ENCODE measurements around the gene TMPO. TPM values are rescaled to one million over a fixed set of nuclear protein-coding genes. Genes with fewer than 3 reads are reported as not detected.

Gene TMPO, protein sequence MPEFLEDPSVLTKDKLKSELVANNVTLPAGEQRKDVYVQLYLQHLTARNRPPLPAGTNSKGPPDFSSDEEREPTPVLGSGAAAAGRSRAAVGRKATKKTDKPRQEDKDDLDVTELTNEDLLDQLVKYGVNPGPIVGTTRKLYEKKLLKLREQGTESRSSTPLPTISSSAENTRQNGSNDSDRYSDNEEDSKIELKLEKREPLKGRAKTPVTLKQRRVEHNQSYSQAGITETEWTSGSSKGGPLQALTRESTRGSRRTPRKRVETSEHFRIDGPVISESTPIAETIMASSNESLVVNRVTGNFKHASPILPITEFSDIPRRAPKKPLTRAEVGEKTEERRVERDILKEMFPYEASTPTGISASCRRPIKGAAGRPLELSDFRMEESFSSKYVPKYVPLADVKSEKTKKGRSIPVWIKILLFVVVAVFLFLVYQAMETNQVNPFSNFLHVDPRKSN
- 10 to 100 TPM; 72.8 to 89.4 (median 85.5) TPM for total RNA-seq
- total RNA-seq (2013) = 174 TPM

GRCh38 chr12:98515287-98516110 lies at the start of gene TMPO:
TMPO (plus strand) TSS chr12:98515590; CDS start chr12:98515868, 278 bp downstream.
- H3K27me3 Mint-ChIP-seq (ENCODE audit: low read depth in 2 of 2) = no peaks in the 10 kb centered on the region
- peak within 1 kb of the TSS; percentile 75 for H3K27ac ChIP-seq (ENCODE audit: low read length)
- no peaks in the 10 kb centered on the region for H3K36me3 Mint-ChIP-seq
- peak within 1 kb of the TSS; percentile 94 to 97 for H3K27ac Mint-ChIP-seq
- peaks cover 30 to 32% of the 10 kb centered on the region in 2 donors for H3K4me1 Mint-ChIP-seq
- no peaks in the 10 kb centered on the region for H3K27me3 ChIP-seq (ENCODE audit: control insufficient read depth, insufficient read depth, low read length)
- H3K36me3 ChIP-seq (ENCODE audit: control insufficient read depth, insufficient read depth, low read length) = no peaks in the 10 kb centered on the region
- intact Hi-C loops (cut with micrococcal nuclease) = loop anchor here (1.0 to 5.0 kb wide), 4 partner anchors 12 to 132 kb away; partner anchors contain the start of genes APAF1 and SLC25A3
- H3K9me3 ChIP-seq (ENCODE audit: control insufficient read depth, insufficient read depth, low read length) = no peaks in the 10 kb centered on the region
- peaks cover 29% of the 10 kb centered on the region for H3K4me1 ChIP-seq (ENCODE audit: control insufficient read depth, insufficient read depth, low read length)
- H3K4me3 Mint-ChIP-seq = peak within 1 kb of the TSS; percentile 99
- TF ChIP-seq, protein P1, sequence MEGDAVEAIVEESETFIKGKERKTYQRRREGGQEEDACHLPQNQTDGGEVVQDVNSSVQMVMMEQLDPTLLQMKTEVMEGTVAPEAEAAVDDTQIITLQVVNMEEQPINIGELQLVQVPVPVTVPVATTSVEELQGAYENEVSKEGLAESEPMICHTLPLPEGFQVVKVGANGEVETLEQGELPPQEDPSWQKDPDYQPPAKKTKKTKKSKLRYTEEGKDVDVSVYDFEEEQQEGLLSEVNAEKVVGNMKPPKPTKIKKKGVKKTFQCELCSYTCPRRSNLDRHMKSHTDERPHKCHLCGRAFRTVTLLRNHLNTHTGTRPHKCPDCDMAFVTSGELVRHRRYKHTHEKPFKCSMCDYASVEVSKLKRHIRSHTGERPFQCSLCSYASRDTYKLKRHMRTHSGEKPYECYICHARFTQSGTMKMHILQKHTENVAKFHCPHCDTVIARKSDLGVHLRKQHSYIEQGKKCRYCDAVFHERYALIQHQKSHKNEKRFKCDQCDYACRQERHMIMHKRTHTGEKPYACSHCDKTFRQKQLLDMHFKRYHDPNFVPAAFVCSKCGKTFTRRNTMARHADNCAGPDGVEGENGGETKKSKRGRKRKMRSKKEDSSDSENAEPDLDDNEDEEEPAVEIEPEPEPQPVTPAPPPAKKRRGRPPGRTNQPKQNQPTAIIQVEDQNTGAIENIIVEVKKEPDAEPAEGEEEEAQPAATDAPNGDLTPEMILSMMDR (IDR thresholded peaks at IDR 0.05) = no peak
- WGBS (ENCODE audit: insufficient coverage) = under 1% methylated on average over 88 of the region's 88 CpGs
- DNase-seq (peak; percentile 96), ATAC-seq (peak; percentile 80 to 92 (median 85))
- peak within 1 kb of the TSS; percentile 49 for H3K4me3 ChIP-seq (ENCODE audit: low read length)
- H3K9me3 Mint-ChIP-seq = no peaks in the 10 kb centered on the region

DNA sequence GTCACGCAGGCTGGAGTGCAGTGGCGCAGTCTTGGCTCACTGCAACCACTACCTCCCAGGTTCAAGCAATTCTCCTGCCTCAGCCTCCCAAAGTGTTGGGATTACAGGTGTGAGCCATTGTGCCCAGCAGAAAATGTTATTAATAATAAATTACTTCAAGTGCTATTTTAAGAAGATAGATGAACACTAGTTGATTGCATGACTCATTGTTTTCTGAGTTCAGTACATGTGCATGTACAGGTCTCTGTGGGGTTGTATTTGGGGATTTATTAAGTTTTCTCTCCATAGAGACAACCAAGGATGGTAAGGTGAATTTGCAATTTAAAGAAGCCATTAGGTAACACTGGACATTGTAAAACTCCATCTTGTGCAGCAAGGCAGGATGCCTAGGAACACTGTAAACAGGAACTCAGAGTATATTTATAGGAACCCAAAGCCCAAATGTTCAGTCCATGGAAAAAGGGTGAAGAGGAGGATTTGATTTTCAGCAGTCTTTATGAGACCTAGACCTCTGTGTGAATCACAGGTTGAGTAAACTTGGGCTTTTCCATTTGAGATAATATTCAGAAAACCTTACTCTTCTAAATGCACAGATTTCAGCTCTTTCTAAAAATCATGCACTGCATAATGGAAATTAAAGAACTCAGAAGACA lies 49.3 kb upstream of the TMPO start:
- Mint-ChIP-seq H3K27ac (no peak overlapping the region), H3K9me3 (no peaks in the 10 kb centered on the region), H3K27me3 (ENCODE audit: low read depth in 2 of 2) (peaks cover 0 to 2% of the 10 kb centered on the region in 2 donors), H3K4me3 (no peak overlapping the region), H3K4me1 (no peaks in the 10 kb centered on the region), H3K36me3 (no peaks in the 10 kb centered on the region)
- H3K36me3 ChIP-seq (ENCODE audit: control insufficient read depth, insufficient read depth, low read length) = no peaks in the 10 kb centered on the region
- intact Hi-C loops (cut with micrococcal nuclease) = no loop called here
- H3K4me3 ChIP-seq (ENCODE audit: low read length) = no peak overlapping the region
- TF ChIP-seq, protein P1 (IDR thresholded peaks at IDR 0.05) = no peak
- ATAC-seq (no peak), DNase-seq (no peak)
- H3K27me3 ChIP-seq (ENCODE audit: control insufficient read depth, insufficient read depth, low read length) = peaks cover 2% of the 10 kb centered on the region
- no peaks in the 10 kb centered on the region for H3K9me3 ChIP-seq (ENCODE audit: control insufficient read depth, insufficient read depth, low read length)
- no peak overlapping the region for H3K27ac ChIP-seq (ENCODE audit: low read length)
- H3K4me1 ChIP-seq (ENCODE audit: control insufficient read depth, insufficient read depth, low read length) = no peaks in the 10 kb centered on the region
- 100% methylated on average over 2 of the region's 2 CpGs for WGBS (ENCODE audit: insufficient coverage)

DNA sequence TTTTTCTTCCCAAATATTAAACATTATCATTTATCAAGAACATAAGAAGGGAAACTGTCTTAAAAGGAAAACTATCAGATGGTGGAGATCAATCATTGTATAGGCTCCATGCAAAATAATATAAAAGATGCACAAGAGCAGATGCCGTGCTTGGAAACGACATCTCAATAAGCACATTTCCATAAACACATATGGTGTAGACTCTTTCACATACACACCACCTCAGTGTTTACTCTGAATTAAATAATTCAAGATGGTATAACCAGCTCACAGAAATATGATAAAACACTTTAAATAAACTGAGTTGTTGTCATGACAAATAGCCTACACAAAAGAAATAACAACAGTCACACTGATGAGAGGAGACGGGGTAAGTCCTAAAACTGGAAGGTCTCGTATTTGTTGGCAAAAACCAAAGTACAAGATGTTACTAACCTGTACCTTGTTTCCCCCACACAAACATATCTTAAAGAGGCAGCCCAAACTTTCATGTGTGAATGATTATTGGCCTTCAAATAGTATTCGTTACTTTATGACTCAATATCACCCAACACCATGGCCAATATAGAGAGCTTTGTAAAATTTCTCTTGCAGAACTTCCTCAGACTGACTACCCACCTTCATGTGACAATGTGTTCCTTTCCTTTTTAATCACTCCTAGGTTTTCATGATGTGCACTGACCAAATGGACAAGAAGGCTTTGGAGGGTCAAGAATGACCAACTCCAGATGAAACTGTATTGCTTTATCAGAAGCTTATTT lies 48.6 kb upstream of the TMPO start:
- no peaks in the 10 kb centered on the region for H3K4me1 ChIP-seq (ENCODE audit: control insufficient read depth, insufficient read depth, low read length)
- Mint-ChIP-seq H3K4me3 (no peak overlapping the region), H3K27me3 (ENCODE audit: low read depth in 2 of 2) (peaks cover 0 to 2% of the 10 kb centered on the region in 2 donors), H3K27ac (no peak overlapping the region), H3K9me3 (no peaks in the 10 kb centered on the region), H3K4me1 (no peaks in the 10 kb centered on the region), H3K36me3 (no peaks in the 10 kb centered on the region)
- no peak overlapping the region for H3K4me3 ChIP-seq (ENCODE audit: low read length)
- no peak overlapping the region for H3K27ac ChIP-seq (ENCODE audit: low read length)
- H3K36me3 ChIP-seq (ENCODE audit: control insufficient read depth, insufficient read depth, low read length) = no peaks in the 10 kb centered on the region
- ATAC-seq (no peak), DNase-seq (no peak)
- peaks cover 2% of the 10 kb centered on the region for H3K27me3 ChIP-seq (ENCODE audit: control insufficient read depth, insufficient read depth, low read length)
- 82% methylated on average over 5 of the region's 5 CpGs for WGBS (ENCODE audit: insufficient coverage)
- TF ChIP-seq, protein P1 (IDR thresholded peaks at IDR 0.05) = no peak
- H3K9me3 ChIP-seq (ENCODE audit: control insufficient read depth, insufficient read depth, low read length) = no peaks in the 10 kb centered on the region
- intact Hi-C loops (cut with micrococcal nuclease) = no loop called here
